Middle frontal gyrus (tissue), 1 donor: ENCODE results near the gene BUD13.
A peak's percentile ranks its signal among the peaks of the same experiment; 100 is the strongest.
"Not testable (repeated sequence)": the region's sequence is repeated elsewhere in the genome, so short reads cannot be mapped to it uniquely, and the experiment has no call there.

Experiments used
- DNase-seq: peaks from one replicate; pipeline ENCODE4 v3.0.0-alpha.2; 2015; ENCODE audit warnings: low spot score; ENCODE audit errors: extremely low spot score

The BUD13 gene

GRCh38 chr11:116772443-116773202 lies at the start of gene BUD13:
TSS of gene BUD13 (minus strand) at chr11:116772987. CDS start at chr11:116772964, 23 bp downstream.
- DNase-seq, result peak; percentile 83

DNA sequence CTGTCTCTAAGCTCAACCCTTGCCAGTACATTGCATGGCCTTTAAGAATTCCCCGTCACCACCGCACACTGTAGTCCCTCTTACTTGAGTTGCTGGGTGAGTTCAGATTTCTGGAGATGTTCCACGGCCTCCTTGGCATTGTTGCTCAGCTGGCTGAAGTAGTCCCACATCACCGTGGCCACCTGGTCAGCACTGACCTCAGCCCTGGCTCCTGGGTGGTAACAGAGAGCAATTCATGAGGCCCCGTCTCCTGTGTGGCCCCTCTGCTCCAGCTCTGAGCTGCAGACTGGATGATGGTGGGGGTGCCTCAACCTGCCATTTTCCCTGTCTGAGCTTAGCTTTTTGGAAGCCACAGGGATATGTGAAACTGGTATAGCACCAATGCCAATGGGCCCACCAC lies 49.8 kb upstream of the BUD13 start:
- no peak for DNase-seq

- no peak for DNase-seq
Observed at GRCh38 chr11:116821050-116821918, 48.5 kb upstream of the BUD13 start.

DNA sequence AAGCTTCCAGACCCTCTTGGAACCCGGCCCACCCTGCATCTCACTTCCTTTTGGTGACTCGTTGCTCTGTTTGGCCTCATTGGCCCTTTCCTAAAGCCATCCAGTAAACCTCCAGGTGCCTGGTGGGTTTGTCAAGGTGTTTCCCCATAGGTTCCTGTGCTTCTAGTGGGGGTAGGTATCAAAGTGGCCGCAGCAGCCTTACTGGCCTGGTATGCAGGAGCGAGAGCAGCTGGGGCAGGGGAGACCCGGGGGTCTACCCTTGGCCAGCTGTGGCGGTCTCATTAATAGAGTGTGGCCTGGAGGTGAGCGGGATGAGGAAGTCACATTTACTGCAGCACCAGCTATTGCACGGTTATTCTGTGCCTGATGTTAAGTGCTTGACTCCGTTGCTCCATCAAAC lies 46.3 kb upstream of the BUD13 start:
- no peak for DNase-seq

GRCh38 chr11:116814502-116814901 lies 41.7 kb upstream of the BUD13 start:
- no peak for DNase-seq

- DNase-seq, result no peak
Observed at GRCh38 chr11:116813781-116814471, 41.1 kb upstream of the BUD13 start.

GRCh38 chr11:116813170-116813569 lies 40.4 kb upstream of the BUD13 start:
- DNase-seq, result no peak

DNA sequence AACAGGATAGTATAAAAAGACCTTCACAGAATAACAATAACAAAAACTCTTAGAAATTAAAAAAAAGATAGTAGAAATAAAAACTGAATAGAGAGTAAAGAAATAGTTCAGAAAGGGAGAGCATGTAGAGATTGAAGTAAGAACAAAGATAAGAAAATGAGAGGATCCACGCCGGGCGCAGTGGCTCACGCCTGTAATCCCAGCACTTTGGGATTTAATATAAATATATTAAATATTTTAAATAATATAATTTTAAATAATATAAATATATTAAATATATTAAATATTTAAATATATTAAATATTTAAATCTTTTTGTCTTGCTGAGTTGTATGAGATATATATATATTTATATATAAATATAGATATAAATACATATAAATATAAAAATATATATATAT lies 39.3 kb upstream of the BUD13 start:
- DNase-seq, result no peak

GRCh38 chr11:116811194-116811593 lies 38.4 kb upstream of the BUD13 start:
- no peak for DNase-seq

DNA sequence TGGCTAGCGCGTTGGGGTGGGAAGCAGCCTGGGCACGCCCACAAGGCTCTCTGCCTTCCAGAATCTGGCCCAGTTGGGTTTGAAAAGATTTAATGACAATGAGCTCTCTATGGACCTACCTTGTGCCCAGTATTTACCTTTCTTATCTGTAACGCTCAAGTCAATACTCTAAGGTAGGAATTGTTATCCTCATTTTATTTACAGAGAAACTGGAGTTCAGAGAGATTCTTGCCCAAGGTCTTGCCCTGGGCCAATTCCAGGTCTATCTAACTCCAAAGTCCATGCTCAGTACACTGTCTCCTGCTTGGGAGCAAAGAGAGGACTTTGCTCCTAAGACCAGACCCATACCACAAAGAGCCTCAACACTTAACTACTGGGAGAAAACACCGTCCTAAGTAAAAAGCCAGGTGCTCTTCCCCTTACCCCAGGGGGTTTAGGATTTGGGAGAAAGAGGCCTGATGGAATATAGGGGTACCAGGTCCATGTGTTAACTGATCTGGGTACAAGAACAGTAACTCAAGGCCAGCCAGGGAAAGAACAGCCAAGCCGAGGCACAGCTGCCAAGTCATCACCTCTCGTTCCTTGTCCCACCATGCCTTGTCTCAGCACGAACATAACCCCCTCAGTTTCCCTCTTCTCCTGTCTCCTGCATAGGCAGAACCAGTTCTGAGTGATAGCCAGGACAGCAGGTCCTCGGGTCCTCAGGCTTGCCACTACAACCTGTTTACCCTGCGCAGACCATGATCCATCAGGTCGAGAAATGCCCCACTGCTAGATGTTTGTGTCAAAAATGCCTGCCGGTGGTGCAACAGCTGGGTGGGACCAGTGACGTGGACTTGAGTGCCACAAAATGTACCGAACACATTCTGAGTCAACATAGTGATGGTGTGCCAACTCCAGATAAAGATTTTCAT lies 35.7 kb upstream of the BUD13 start:
- DNase-seq, result no peak

DNA sequence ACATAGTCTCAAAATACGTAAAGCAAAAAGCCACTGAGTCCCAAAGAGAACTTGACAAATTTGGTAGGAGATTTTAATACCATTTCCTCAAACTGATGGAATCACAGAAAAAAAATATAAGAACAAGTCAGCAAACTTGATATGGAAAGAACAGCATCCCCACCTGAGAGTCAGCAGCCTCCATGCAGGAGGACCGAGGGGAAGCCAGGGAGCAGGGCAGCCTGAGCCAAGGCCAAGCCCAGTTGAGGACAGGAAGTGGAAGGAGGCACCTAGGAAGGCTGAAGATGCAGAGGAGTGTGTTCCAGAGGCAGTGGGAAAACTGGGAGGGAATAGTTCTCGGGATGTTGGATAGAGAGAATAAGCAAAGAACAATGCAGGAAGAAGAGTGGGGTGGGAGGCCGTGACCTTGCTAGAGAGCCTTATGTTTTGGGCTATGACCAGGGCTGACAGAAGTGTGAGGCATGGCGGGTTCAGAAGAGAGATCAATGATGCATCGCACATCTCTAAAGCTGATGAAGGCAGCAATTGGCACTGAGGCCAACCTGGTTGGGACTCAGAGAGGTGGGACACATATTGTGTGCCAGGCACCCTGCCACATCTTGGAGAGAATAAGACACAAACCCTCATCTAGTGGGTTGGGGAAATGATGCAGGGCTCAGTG lies 34.9 kb upstream of the BUD13 start:
- DNase-seq, result no peak

DNA sequence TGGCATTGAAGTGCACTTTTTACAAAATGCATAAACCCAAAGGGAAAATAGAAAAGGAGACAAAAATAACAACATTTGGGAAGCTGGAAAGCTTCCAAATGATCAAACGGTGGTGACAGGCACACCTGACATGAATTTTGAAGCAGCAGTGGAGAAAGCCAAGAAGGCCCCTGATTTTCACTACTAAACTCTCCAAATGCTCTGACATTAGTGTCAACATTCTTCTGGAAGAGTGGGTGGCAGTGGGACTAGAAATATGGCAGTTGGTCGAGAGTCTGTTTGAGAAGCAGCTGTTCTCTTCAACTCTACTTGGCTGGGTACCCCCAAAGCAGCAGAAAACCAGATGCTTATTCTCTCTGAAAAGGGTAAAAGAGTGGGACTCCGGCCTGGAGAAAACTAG lies 31.2 kb upstream of the BUD13 start:
- no peak for DNase-seq

- not testable (repeated sequence) for DNase-seq
Observed at GRCh38 chr11:116801662-116802061, 28.9 kb upstream of the BUD13 start.

GRCh38 chr11:116800610-116801009 lies 27.8 kb upstream of the BUD13 start:
- no peak for DNase-seq

GRCh38 chr11:116798368-116798767 lies 25.6 kb upstream of the BUD13 start:
- DNase-seq, result no peak

- no peak for DNase-seq
Observed at GRCh38 chr11:116797816-116798215, 25.0 kb upstream of the BUD13 start.

- no peak for DNase-seq
Observed at GRCh38 chr11:116796548-116796947, 23.8 kb upstream of the BUD13 start.

GRCh38 chr11:116794851-116795250 lies 22.1 kb upstream of the BUD13 start:
- no peak for DNase-seq

DNA sequence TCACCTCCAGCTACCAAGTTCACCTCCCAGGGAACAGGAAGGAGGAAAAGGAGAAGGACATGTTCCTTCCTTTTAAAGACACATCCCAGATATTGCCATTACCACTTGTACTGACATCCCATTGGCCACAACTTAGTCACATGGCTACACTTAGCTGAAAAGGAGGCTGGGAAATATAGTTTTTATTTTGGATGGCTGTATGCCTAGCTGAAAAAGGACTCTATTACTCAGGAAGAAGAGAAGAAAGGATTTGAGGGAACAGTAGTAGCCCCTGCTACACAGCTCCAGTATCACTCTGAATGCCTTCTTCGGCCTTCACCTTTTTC lies 20.9 kb upstream of the BUD13 start:
- no peak for DNase-seq
